ENCODE results near the gene RHOBTB1.

Gene RHOBTB1

DNA sequence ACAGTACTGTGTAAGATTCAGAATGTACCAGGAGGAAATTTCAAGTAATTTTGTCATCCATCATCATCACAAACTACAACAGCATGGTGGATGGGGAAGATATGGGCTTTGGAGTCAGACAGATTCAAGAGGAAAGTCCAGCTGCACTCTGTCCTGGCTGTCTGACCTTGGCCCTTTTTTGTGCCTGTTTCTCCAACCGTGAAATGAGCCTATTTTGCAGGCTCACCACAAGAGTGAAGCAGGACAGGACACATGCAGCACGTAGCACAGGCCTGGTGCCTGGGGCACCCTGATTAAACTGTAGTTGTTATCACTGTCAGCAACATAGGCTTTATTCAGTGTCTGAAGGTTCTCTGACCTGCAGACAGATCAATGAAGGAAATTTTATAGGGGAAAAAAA lies 37.6 kb downstream of the RHOBTB1 start:
- Histone ChIP-seq H2AFZ (ENCODE audit: low read depth, low read length) (no peak overlapping the region), H3K9me3 (ENCODE audit: low read length) (peaks cover 21% of the 10 kb centered on the region), H3K4me3 (ENCODE audit: low read length) (no peak overlapping the region), H3K36me3 (ENCODE audit: insufficient read depth, low read length) (peaks cover 23% of the 10 kb centered on the region), H3K4me1 (ENCODE audit: insufficient read depth, low read length) (peaks cover 16% of the 10 kb centered on the region), H3K27me3 (ENCODE audit: insufficient read depth, low read length) (no peaks in the 10 kb centered on the region)

DNA sequence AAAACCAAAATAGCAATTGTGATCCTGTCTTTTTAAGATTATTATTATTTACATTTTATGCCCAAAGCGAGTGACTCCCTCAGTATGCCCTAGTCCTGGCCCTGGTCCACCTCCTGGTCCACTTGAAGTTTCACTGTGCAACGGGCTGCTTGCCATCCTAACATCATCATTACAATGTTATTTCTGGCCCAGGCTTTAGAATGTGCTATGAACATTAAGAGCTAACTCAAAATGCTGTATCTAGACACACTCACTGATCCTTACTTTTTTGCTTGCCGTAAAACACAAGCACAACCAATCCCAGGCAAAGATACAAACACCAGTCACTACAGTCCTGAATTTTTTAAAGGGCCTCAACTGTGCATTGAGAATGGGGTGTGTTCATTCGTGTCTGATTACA lies 38.4 kb downstream of the RHOBTB1 start:
- no peak overlapping the region for H2AFZ ChIP-seq (ENCODE audit: low read depth, low read length)
- H3K9me3 ChIP-seq (ENCODE audit: low read length): peaks cover 15% of the 10 kb centered on the region
- no peak overlapping the region for H3K4me3 ChIP-seq (ENCODE audit: low read length)
- peaks cover 16% of the 10 kb centered on the region for H3K4me1 ChIP-seq (ENCODE audit: insufficient read depth, low read length)
- H3K27me3 ChIP-seq (ENCODE audit: insufficient read depth, low read length): no peaks in the 10 kb centered on the region
- H3K36me3 ChIP-seq (ENCODE audit: insufficient read depth, low read length): peaks cover 16% of the 10 kb centered on the region

DNA sequence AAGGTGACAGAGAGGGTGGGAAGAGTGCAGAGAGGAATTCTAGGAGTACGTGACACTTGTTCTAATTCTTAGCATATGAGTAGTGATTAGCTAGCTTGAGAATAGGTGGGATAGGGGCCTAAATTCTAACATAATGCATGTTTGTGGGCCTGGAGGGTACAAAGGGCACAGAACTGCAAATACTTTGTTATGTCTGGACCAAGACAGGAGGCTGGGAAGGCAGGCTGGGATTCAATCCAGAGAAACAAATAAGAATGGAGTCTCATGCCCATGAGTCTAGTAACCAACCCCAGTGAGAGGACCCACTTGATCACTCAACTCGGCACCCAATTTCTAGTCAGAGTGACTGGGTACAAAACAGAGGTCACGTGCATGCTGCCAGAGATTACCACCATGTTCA lies 40.9 kb downstream of the RHOBTB1 start:
- Histone ChIP-seq H3K36me3 (ENCODE audit: insufficient read depth, low read length) (no peaks in the 10 kb centered on the region), H3K4me1 (ENCODE audit: insufficient read depth, low read length) (peaks cover 16% of the 10 kb centered on the region), H3K27me3 (ENCODE audit: insufficient read depth, low read length) (no peaks in the 10 kb centered on the region)

DNA sequence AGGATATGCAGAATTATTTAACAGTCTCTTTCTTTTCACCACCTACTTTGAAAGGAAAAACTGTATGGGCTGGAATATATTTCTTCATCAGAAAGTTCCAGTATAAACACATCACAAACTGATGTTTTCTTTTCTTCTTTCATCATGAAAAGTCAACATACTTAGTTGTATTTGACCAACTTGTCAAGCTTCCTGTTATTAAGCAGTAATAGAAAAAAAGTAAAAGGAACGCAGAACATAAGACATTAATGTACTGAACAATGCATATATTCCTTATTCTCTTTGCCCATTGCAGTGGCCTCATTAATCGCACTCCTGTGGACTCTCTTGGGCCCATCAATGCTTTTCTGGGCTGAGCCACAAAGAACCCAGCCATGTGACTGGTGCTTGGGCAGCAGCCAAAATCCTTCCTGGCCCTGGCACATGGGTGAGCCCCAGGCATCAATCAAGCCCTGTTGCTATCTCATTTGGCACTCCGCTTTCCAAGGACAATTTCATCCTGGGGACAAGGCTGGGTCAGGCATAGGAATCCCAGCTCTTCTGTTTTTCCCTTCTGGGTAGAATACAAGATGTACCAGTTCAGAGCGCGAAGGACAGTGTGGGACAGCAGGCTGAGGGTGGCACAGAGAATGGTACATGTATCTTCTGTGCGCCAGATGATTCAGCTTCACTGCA lies 42.3 kb downstream of the RHOBTB1 start:
- H3K27me3 ChIP-seq (ENCODE audit: insufficient read depth, low read length): no peaks in the 10 kb centered on the region
- no peak overlapping the region for H3K4me3 ChIP-seq (ENCODE audit: low read length)
- H2AFZ ChIP-seq (ENCODE audit: low read depth, low read length): no peak overlapping the region
- no peaks in the 10 kb centered on the region for H3K36me3 ChIP-seq (ENCODE audit: insufficient read depth, low read length)
- H3K9me3 ChIP-seq (ENCODE audit: low read length): peaks cover 2% of the 10 kb centered on the region
- H3K4me1 ChIP-seq (ENCODE audit: insufficient read depth, low read length): peaks cover 14% of the 10 kb centered on the region

More for the DNA sequence above, 40.9 kb downstream of the RHOBTB1 start:
- peaks cover 10% of the 10 kb centered on the region for H3K9me3 ChIP-seq (ENCODE audit: low read length)
- no peak overlapping the region for H3K4me3 ChIP-seq (ENCODE audit: low read length)
- no peak overlapping the region for H2AFZ ChIP-seq (ENCODE audit: low read depth, low read length)

DNA sequence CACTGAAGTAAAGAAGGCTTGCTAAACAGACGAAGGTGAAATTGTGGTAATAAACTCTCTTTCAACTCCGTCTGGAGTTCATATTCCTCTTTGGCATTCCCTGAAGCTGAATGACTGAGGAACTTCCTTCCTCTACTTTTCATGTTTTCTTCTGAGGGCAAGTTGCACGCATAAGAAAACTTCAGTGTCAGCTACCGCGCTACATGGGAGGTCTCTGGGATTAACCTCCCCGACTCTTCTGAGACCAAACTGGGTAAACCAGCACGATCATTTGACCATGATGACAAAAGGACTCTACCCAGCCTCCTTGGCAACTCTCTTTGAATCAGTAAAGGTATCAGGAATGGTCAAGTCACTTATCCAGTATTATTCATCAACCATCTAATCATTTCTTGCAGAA lies 44.7 kb downstream of the RHOBTB1 start:
- no peaks in the 10 kb centered on the region for H3K27me3 ChIP-seq (ENCODE audit: insufficient read depth, low read length)
- H3K9me3 ChIP-seq (ENCODE audit: low read length): peaks cover 2% of the 10 kb centered on the region
- H3K4me3 ChIP-seq (ENCODE audit: low read length): no peak overlapping the region
- no peak overlapping the region for H2AFZ ChIP-seq (ENCODE audit: low read depth, low read length)
- no peaks in the 10 kb centered on the region for H3K36me3 ChIP-seq (ENCODE audit: insufficient read depth, low read length)
- H3K4me1 ChIP-seq (ENCODE audit: insufficient read depth, low read length): peaks cover 8% of the 10 kb centered on the region

DNA sequence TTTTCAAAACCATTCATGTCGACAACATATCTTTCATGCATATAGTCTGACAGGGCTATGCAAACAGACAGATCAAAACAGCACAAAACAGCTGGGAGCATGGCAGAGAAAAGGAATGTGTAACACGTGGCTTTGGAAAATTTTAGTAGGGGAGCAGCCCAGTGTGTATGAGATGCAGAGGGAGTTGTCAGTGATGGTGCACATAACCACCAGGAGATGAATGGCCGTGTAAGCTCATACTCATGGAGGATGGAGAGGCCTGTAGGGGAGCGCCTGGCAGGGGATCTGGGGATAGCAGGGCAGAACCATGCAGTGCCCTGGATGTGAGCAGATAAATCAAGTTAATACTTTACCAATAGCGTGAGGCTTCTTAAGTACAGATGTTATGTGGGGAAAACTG lies 45.7 kb downstream of the RHOBTB1 start:
- Histone ChIP-seq H3K4me1 (ENCODE audit: insufficient read depth, low read length) (peaks cover 8% of the 10 kb centered on the region), H2AFZ (ENCODE audit: low read depth, low read length) (no peak overlapping the region), H3K9me3 (ENCODE audit: low read length) (peaks cover 2% of the 10 kb centered on the region), H3K4me3 (ENCODE audit: low read length) (no peak overlapping the region), H3K27me3 (ENCODE audit: insufficient read depth, low read length) (no peaks in the 10 kb centered on the region), H3K36me3 (ENCODE audit: insufficient read depth, low read length) (no peaks in the 10 kb centered on the region)

DNA sequence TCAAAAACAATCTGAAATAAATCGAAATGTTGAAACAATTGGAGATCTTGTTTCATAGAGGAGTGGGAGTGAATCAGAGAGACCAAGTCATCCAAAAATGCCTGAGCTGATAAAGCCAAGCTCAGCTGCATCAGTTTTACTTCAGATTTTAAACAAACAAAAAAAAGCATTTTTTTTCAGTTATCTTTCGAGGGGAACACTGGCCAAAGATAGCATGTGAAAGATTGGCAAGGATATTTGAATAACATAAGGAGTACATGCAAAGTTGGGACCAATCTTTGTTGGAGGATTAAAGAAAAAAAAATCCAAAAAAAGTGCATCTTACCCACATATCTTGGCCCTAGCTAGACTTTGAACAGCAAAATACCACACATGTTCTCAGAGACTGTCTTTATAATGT lies 47.2 kb downstream of the RHOBTB1 start:
- Histone ChIP-seq H2AFZ (ENCODE audit: low read depth, low read length) (no peak overlapping the region), H3K4me1 (ENCODE audit: insufficient read depth, low read length) (peaks cover 8% of the 10 kb centered on the region), H3K9me3 (ENCODE audit: low read length) (no peaks in the 10 kb centered on the region)

DNA sequence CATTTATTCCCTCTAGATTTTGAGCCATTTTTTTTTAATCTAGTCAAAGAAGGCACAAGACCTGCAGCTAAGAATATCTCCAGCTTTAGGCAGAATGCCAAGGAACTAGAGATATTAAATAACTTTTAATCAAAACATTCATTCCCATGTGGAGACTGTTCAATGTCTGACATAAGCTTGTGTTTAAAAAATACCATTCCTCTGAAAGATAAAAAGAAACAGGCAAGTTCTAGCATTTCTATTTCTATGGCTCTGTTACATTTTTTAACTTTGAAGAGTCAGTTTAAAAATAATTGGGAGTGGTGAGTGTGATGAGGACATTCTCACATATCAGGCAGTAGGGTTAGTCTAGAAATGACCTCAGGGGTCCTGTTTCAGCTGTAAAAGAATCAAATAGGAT lies 48.0 kb downstream of the RHOBTB1 start:
- Histone ChIP-seq H3K4me1 (ENCODE audit: insufficient read depth, low read length) (peaks cover 8% of the 10 kb centered on the region), H2AFZ (ENCODE audit: low read depth, low read length) (no peak overlapping the region), H3K4me3 (ENCODE audit: low read length) (no peak overlapping the region), H3K9me3 (ENCODE audit: low read length) (no peaks in the 10 kb centered on the region), H3K36me3 (ENCODE audit: insufficient read depth, low read length) (no peaks in the 10 kb centered on the region), H3K27me3 (ENCODE audit: insufficient read depth, low read length) (no peaks in the 10 kb centered on the region)

More for the DNA sequence above, 47.2 kb downstream of the RHOBTB1 start:
- no peaks in the 10 kb centered on the region for H3K36me3 ChIP-seq (ENCODE audit: insufficient read depth, low read length)
- H3K27me3 ChIP-seq (ENCODE audit: insufficient read depth, low read length): no peaks in the 10 kb centered on the region
- no peak overlapping the region for H3K4me3 ChIP-seq (ENCODE audit: low read length)

DNA sequence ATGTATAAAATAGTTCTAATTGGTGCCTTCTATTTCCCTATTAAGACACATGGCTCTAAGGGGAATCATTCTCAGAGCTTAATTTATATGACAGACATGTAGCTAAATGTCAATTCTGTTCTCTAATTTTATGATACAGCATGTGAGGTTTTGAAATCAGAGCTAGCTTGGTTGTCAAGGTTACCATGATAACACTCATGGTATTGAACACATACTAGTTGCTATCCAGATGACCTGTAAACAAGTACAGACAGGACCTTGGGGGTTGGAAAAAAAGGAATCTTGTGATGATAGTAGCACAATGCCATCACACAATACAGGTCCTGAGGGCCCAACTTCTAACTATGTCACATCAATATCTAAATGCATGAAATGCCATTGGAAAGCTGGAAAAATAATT lies 49.2 kb downstream of the RHOBTB1 start:
- Histone ChIP-seq H3K4me1 (ENCODE audit: insufficient read depth, low read length) (peaks cover 8% of the 10 kb centered on the region), H3K27me3 (ENCODE audit: insufficient read depth, low read length) (no peaks in the 10 kb centered on the region), H2AFZ (ENCODE audit: low read depth, low read length) (no peak overlapping the region), H3K36me3 (ENCODE audit: insufficient read depth, low read length) (no peaks in the 10 kb centered on the region), H3K4me3 (ENCODE audit: low read length) (no peak overlapping the region), H3K9me3 (ENCODE audit: low read length) (no peaks in the 10 kb centered on the region)

DNA sequence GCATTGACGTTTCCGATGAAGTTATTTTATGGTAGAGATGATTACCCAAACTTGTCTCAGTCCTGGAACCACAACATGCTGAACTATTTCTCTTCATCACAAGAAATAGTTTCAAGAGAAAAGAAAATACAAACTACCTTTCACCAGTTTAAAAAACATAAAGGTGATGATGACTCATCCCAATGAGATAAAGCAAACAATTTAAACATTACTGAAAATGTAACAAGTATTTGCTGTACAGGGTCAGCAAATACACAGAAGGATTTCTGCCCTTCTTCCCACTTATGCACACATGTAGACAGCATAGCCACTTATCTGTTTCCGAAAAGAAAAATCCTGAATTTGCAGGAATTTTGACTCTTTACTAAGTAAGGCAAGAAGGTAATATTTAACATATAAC lies 50.8 kb downstream of the RHOBTB1 start:
- Histone ChIP-seq H3K36me3 (ENCODE audit: insufficient read depth, low read length) (peaks cover 6% of the 10 kb centered on the region), H3K4me3 (ENCODE audit: low read length) (no peak overlapping the region), H3K4me1 (ENCODE audit: insufficient read depth, low read length) (peaks cover 8% of the 10 kb centered on the region), H3K27me3 (ENCODE audit: insufficient read depth, low read length) (no peaks in the 10 kb centered on the region), H2AFZ (ENCODE audit: low read depth, low read length) (no peak overlapping the region), H3K9me3 (ENCODE audit: low read length) (peaks cover 2% of the 10 kb centered on the region)

DNA sequence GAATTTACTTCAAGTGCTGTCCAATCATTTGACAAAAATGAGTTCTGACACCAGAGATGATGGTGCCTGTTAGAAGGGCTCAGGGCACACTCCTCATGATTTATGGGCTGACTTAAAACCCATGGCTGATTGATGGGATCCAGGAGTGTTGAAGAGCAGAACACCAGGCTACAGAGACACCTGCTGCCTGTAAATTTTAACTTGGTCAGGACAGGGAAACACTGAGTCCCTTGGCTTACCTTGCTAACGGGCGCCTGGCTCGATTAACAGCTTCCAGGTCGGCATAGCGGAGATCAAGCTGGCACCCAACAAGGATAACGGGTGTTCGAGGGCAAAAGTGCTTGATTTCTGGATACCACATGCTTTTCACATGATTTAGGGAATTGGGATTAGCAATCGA lies 51.4 kb downstream of the RHOBTB1 start:
- peaks cover 8% of the 10 kb centered on the region for H3K4me1 ChIP-seq (ENCODE audit: insufficient read depth, low read length)
- H2AFZ ChIP-seq (ENCODE audit: low read depth, low read length): no peak overlapping the region
- H3K27me3 ChIP-seq (ENCODE audit: insufficient read depth, low read length): no peaks in the 10 kb centered on the region
- no peak overlapping the region for H3K4me3 ChIP-seq (ENCODE audit: low read length)
- peaks cover 8% of the 10 kb centered on the region for H3K9me3 ChIP-seq (ENCODE audit: low read length)
- H3K36me3 ChIP-seq (ENCODE audit: insufficient read depth, low read length): peaks cover 12% of the 10 kb centered on the region

DNA sequence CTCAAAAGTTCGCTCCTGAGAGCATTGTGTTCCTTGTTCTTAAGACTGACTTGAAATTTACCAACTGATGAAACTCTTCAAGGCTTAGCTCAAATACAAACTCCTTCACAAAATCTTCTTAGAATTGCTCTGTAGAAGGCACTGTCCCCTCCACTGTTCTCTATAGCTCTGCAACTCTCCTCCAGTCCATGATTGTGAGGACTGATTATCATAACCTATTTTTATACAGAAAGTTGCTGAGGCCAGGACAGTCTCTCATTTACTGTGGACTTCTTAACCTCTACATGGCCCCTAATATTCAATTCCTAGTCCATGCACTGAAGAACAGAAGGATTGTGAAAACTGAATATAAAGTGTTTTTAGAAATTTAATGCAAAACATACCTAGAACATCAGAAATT lies 53.2 kb downstream of the RHOBTB1 start:
- H2AFZ ChIP-seq (ENCODE audit: low read depth, low read length): no peak overlapping the region
- peaks cover 8% of the 10 kb centered on the region for H3K4me1 ChIP-seq (ENCODE audit: insufficient read depth, low read length)
- no peak overlapping the region for H3K4me3 ChIP-seq (ENCODE audit: low read length)
- H3K36me3 ChIP-seq (ENCODE audit: insufficient read depth, low read length): peaks cover 15% of the 10 kb centered on the region
- peaks cover 8% of the 10 kb centered on the region for H3K9me3 ChIP-seq (ENCODE audit: low read length)
- H3K27me3 ChIP-seq (ENCODE audit: insufficient read depth, low read length): no peaks in the 10 kb centered on the region

DNA sequence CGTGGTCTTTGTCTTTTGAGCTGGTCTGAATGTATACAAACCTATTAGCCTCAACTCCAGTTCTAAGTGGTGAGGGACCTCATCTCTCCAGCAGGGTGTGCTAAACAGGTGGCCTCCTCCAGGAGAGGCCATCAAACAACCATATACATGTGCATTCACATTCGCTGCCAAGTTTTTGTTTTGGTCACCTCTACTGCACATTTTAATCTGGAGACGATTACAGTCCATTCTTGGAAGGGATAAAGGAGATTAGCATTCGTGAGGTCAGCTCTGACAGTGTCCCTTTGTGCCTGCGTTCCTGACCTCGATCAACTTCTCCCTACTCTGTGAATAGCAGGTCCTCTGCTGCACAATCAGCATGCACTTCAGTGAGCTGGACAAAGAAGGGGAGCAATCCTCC lies 60.8 kb downstream of the RHOBTB1 start:
- peaks cover 8% of the 10 kb centered on the region for H3K4me1 ChIP-seq (ENCODE audit: insufficient read depth, low read length)
- no peak overlapping the region for H3K4me3 ChIP-seq (ENCODE audit: low read length)
- peaks cover 17% of the 10 kb centered on the region for H3K36me3 ChIP-seq (ENCODE audit: insufficient read depth, low read length)
- H3K27me3 ChIP-seq (ENCODE audit: insufficient read depth, low read length): no peaks in the 10 kb centered on the region
- H3K9me3 ChIP-seq (ENCODE audit: low read length): peaks cover 6% of the 10 kb centered on the region
- H2AFZ ChIP-seq (ENCODE audit: low read depth, low read length): no peak overlapping the region

DNA sequence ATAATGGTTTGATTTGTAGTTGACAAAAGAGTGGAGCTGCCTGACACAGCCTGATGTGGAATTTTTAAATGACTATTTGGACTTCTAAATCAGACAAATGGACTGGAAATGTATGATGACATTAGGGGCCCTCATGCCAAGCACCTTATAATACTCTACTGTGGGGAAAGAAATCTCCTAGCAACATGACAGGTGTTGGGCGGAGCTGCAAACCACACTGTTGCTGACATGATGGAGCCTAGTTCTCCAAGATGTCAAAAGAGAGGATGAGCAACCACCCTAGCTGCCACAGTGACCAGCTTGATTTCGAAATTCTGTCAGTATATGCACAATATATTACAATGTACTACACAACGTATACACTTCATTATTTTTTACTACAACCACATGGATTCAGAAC lies 65.8 kb downstream of the RHOBTB1 start:
- H3K4me1 ChIP-seq (ENCODE audit: insufficient read depth, low read length): peaks cover 2% of the 10 kb centered on the region
- no peak overlapping the region for H3K4me3 ChIP-seq (ENCODE audit: low read length)
- peaks cover 7% of the 10 kb centered on the region for H3K36me3 ChIP-seq (ENCODE audit: insufficient read depth, low read length)
- no peaks in the 10 kb centered on the region for H3K27me3 ChIP-seq (ENCODE audit: insufficient read depth, low read length)
- no peak overlapping the region for H2AFZ ChIP-seq (ENCODE audit: low read depth, low read length)
- H3K9me3 ChIP-seq (ENCODE audit: low read length): no peaks in the 10 kb centered on the region
